WTC11 (cell line): ENCODE data around the gene HYAL1. TPM values are rescaled to one million over a fixed set of nuclear protein-coding genes. Genes with fewer than 3 reads are reported as not detected.

Experiments
- ATAC-seq: fragments of 200-7000 bp; cut with Tn5 transposase; 2 replicates; pipeline ENCODE4 v1.10.0; 2021; ENCODE audit warnings: mild to moderate bottlenecking, moderate library complexity
- CTCF ChIA-PET: fragments of 300-600 bp; sonication (Branson Sonifier 250); formaldehyde crosslinking; loops from one replicate; lab custom pipeline; 2021; ENCODE audit warnings: antibody characterized with exemption; lab: Charles Lee
- POLR2A ChIA-PET: fragments of 350-600 bp; sonication (Branson Sonifier 250); formaldehyde crosslinking; loops from one replicate; lab custom pipeline; 2021; ENCODE audit warnings: antibody characterized with exemption; lab: Charles Lee
- DNase-seq: peaks from one replicate; pipeline ENCODE4 v3.0.0; 2021; ENCODE audit warnings: low spot score
- H3K27ac Mint-ChIP-seq: 2 replicates; pipeline ENCODE4 v1.8.0; 2021; ENCODE audit warnings: mixed read lengths
- H3K27me3 Mint-ChIP-seq: 2 replicates; pipeline ENCODE4 v1.8.0; 2021; ENCODE audit warnings: low read depth, mild to moderate bottlenecking, moderate library complexity, mixed read lengths
- H3K36me3 Mint-ChIP-seq: 2 replicates; pipeline ENCODE4 v1.8.0; 2021; ENCODE audit warnings: mixed read lengths
- H3K4me1 Mint-ChIP-seq: 2 replicates; pipeline ENCODE4 v1.8.0; 2022; ENCODE audit warnings: mixed read lengths
- H3K4me3 Mint-ChIP-seq: 2 replicates; pipeline ENCODE4 v1.8.0; 2021; ENCODE audit warnings: mild to moderate bottlenecking, moderate library complexity, mixed read lengths
- H3K9me3 Mint-ChIP-seq: 2 replicates; pipeline ENCODE4 v1.8.0; 2021; ENCODE audit warnings: mixed read lengths
- ELF4 ChIP-seq: sonication (generic); formaldehyde crosslinking; IDR thresholded peaks from 2 replicates; pipeline ENCODE4 v1.8.1; 2022; ENCODE audit warnings: low read depth, mild to moderate bottlenecking, moderate library complexity, missing genetic modification reagents
- FOXK1 ChIP-seq: sonication (generic); formaldehyde crosslinking; IDR thresholded peaks from 2 replicates; pipeline ENCODE4 v1.8.0; 2022; ENCODE audit warnings: mild to moderate bottlenecking, moderate library complexity, missing genetic modification reagents
- FOXP1 ChIP-seq: sonication (generic); formaldehyde crosslinking; IDR thresholded peaks from 2 replicates; pipeline ENCODE4 v1.8.0; 2022; ENCODE audit warnings: missing genetic modification reagents, mild to moderate bottlenecking, moderate library complexity, borderline replicate concordance
- GTF2I ChIP-seq: fragments of 250-450 bp; sonication (Bioruptor Pico); conservative IDR thresholded peaks from 2 replicates; pipeline ENCODE4 v1.4.0; 2021; ENCODE audit warnings: mild to moderate bottlenecking
- MYBL2 ChIP-seq: sonication (generic); formaldehyde crosslinking; IDR thresholded peaks from 2 replicates; pipeline ENCODE4 v1.8.1; 2023; ENCODE audit warnings: mild to moderate bottlenecking, moderate library complexity, missing genetic modification reagents
- OVOL2 ChIP-seq: fragments of 250-450 bp; sonication (Bioruptor Pico); IDR thresholded peaks from 2 replicates; pipeline ENCODE4 v1.9.0; 2021; ENCODE audit warnings: mild to moderate bottlenecking, borderline replicate concordance
- SMAD3 ChIP-seq: sonication (generic); formaldehyde crosslinking; IDR thresholded peaks from 2 replicates; pipeline ENCODE4 v1.8.0; 2022; ENCODE audit warnings: missing genetic modification reagents, mild to moderate bottlenecking, borderline replicate concordance
- STAT6 ChIP-seq: sonication (generic); formaldehyde crosslinking; conservative IDR thresholded peaks from 2 replicates; pipeline ENCODE4 v1.8.1; 2023; ENCODE audit warnings: mild to moderate bottlenecking, low read depth, missing genetic modification reagents, moderate library complexity
- ZBTB21 ChIP-seq: sonication (generic); formaldehyde crosslinking; IDR thresholded peaks from 2 replicates; pipeline ENCODE4 v1.8.1; 2023; ENCODE audit warnings: mild to moderate bottlenecking, missing genetic modification reagents, borderline replicate concordance
- ZNF121 ChIP-seq: sonication (generic); formaldehyde crosslinking; IDR thresholded peaks from 2 replicates; pipeline ENCODE4 v1.8.0; 2023; ENCODE audit warnings: missing genetic modification reagents
- total RNA-seq: library from RNA; stranded (reverse); gene quantifications from 3 replicates; pipeline ENCODE4 v1.2.3, GENCODE V29; 2021
- TF ChIP-seq, protein P1 (sequence below): sonication (generic); formaldehyde crosslinking; IDR thresholded peaks from 2 replicates; pipeline ENCODE4 v1.8.1; 2023; ENCODE audit warnings: mild to moderate bottlenecking, missing genetic modification reagents, moderate library complexity
- TF ChIP-seq, protein P2 (sequence below): fragments of 250-450 bp; sonication (Bioruptor Pico); IDR thresholded peaks from 2 replicates; pipeline ENCODE4 v1.9.0; 2021; ENCODE audit warnings: mild to moderate bottlenecking, borderline replicate concordance

The HYAL1 gene
- total RNA-seq, 1 experiment from 2014 or later: 3.4 TPM

DNA sequence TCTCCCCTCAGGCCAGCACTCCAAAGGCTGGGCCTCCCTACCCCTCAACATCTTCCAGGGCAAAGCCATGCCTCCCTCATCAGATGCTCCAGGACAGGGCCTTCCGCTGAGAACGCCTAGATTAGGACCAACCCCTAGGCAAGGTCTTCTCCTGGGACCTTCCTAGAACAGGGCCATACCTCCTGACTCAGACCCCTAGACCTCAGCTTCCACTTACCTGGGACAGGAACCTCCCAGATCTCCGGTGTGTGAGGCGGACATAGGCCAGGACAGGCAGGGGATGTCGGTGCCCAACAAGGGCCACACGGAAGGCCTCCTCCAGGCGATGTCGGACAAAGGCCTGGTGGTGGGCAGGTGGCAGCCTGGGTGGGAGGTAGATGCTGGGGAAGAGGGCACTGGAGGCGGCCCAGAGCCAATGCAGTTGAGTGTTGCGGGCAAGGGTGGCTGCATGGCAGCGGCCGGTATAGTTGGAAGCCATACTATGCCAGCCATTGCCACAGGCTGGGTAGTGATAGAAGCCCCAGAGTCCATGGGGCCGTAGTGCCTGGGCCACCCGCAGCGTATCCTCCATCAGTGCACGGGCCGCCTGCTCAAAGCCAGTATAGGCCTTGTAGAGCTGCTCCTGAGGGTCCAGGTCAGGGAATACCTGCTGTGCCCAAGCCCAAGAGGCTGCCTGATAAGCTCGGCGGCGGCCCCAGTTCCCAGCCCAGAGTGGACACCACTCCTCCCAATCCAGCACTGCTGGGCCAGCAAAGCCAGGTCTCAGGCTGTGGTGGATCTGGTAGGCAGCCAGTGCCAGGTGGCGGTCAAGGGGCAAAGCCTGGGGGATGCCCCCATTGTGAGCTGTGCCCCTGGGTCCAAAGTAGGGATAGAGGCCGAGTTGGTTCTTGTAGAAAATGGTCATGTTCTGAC is 8.6 kb downstream of the HYAL1 start (continued):
- TF ChIP-seq STAT6 (CRISPR knock-in tag): no peak
- TF ChIP-seq, all 79 proteins: peak for 0

DNA sequence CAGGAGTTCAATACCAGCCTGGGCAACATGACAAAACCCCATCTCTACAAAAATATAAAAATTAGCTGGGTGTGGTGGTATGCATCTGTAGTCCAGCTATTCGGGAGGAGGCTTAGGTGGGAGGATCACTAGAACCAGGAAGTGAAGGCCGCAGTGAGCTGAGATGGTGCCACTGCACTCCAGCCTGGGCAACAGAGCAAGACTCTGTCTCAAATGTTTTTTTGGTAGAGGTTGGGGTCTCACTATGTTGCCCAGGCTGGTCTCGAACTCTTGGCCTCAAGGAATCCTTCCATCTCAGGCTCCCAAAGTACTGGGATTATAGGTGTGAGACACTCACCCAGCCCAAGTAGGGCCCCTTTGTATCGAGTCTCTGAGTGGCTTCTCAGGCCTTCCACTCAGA is 9.3 kb downstream of the HYAL1 start:
- H3K27ac Mint-ChIP-seq: no peak overlapping the region
- peaks cover 12% of the 10 kb centered on the region for H3K4me1 Mint-ChIP-seq
- H3K36me3 Mint-ChIP-seq: peaks cover 6% of the 10 kb centered on the region; the same call in 1 of the 2 replicates
- POLR2A ChIA-PET: no interaction called here
- ATAC-seq (no peak), DNase-seq (no peak)
- no peaks in the 10 kb centered on the region for H3K9me3 Mint-ChIP-seq
- CTCF ChIA-PET: interaction anchor here (1.5 kb wide), 1 partner anchor 100 kb away, joined by 4 read pairs; no protein-coding TSS in a partner anchor
- H3K4me3 Mint-ChIP-seq: no peak overlapping the region
- no peaks in the 10 kb centered on the region; the same call in 1 of the 2 replicates for H3K27me3 Mint-ChIP-seq
- TF ChIP-seq ELF4 (CRISPR knock-in tag) (no peak), OVOL2 (CRISPR knock-in tag) (no peak), ZNF121 (CRISPR knock-in tag) (peak; percentile 51; the same call in 1 of the 2 replicates), SMAD3 (CRISPR knock-in tag) (no peak), MYBL2 (CRISPR knock-in tag) (no peak)
- TF ChIP-seq, all 79 proteins: peak for 1

GRCh38 chr3:50293079-50293801 is 10.1 kb downstream of the HYAL1 start:
- CTCF ChIA-PET: interaction anchor here (1.1 to 2.2 kb wide), 5 partner anchors 27 to 99 kb away, joined by 3 to 12 read pairs (median 8); partner anchors contain the start of gene HYAL2
- ATAC-seq (no peak), DNase-seq (no peak)
- H3K4me1 Mint-ChIP-seq: peaks cover 12% of the 10 kb centered on the region
- H3K36me3 Mint-ChIP-seq: peaks cover 14% of the 10 kb centered on the region
- no peak for TF ChIP-seq FOXK1
- TF ChIP-seq, protein P1, sequence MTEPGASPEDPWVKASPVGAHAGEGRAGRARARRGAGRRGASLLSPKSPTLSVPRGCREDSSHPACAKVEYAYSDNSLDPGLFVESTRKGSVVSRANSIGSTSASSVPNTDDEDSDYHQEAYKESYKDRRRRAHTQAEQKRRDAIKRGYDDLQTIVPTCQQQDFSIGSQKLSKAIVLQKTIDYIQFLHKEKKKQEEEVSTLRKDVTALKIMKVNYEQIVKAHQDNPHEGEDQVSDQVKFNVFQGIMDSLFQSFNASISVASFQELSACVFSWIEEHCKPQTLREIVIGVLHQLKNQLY (CRISPR knock-in tag): no peak
- TF ChIP-seq, all 79 proteins: peak for 0
- no peaks in the 10 kb centered on the region; the same call in 1 of the 2 replicates for H3K27me3 Mint-ChIP-seq
- peak overlapping the region; percentile 76 for H3K4me3 Mint-ChIP-seq
- POLR2A ChIA-PET: interaction anchor here (1.2 kb wide), 1 partner anchor 44 kb away, joined by 3 read pairs; no protein-coding TSS in a partner anchor
- H3K9me3 Mint-ChIP-seq: no peaks in the 10 kb centered on the region
- H3K27ac Mint-ChIP-seq: peak overlapping the region; percentile 96

- peaks cover 12% of the 10 kb centered on the region for H3K4me1 Mint-ChIP-seq
- no peak for TF ChIP-seq STAT6 (CRISPR knock-in tag)
- TF ChIP-seq GTF2I (CRISPR knock-in tag): no peak
- TF ChIP-seq SMAD3 (CRISPR knock-in tag): 0 out of 2 replicates have a peak, but pooled peaks have one; percentile 73
- peak; percentile 75; the same call in 1 of the 2 replicates for TF ChIP-seq FOXP1 (CRISPR knock-in tag)
- TF ChIP-seq, protein P2, sequence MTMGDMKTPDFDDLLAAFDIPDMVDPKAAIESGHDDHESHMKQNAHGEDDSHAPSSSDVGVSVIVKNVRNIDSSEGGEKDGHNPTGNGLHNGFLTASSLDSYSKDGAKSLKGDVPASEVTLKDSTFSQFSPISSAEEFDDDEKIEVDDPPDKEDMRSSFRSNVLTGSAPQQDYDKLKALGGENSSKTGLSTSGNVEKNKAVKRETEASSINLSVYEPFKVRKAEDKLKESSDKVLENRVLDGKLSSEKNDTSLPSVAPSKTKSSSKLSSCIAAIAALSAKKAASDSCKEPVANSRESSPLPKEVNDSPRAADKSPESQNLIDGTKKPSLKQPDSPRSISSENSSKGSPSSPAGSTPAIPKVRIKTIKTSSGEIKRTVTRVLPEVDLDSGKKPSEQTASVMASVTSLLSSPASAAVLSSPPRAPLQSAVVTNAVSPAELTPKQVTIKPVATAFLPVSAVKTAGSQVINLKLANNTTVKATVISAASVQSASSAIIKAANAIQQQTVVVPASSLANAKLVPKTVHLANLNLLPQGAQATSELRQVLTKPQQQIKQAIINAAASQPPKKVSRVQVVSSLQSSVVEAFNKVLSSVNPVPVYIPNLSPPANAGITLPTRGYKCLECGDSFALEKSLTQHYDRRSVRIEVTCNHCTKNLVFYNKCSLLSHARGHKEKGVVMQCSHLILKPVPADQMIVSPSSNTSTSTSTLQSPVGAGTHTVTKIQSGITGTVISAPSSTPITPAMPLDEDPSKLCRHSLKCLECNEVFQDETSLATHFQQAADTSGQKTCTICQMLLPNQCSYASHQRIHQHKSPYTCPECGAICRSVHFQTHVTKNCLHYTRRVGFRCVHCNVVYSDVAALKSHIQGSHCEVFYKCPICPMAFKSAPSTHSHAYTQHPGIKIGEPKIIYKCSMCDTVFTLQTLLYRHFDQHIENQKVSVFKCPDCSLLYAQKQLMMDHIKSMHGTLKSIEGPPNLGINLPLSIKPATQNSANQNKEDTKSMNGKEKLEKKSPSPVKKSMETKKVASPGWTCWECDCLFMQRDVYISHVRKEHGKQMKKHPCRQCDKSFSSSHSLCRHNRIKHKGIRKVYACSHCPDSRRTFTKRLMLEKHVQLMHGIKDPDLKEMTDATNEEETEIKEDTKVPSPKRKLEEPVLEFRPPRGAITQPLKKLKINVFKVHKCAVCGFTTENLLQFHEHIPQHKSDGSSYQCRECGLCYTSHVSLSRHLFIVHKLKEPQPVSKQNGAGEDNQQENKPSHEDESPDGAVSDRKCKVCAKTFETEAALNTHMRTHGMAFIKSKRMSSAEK (CRISPR knock-in tag): no peak
- TF ChIP-seq ZBTB21 (CRISPR knock-in tag): no peak
- TF ChIP-seq ELF4 (CRISPR knock-in tag): no peak
Measured at GRCh38 chr3:50292159-50293078, 11.0 kb downstream of the HYAL1 start, which contains the start of gene IFRD2. IFRD2 (minus strand) TSS chr3:50292429; CDS start chr3:50292274, 155 bp downstream.

More at GRCh38 chr3:50292159-50293078, 11.0 kb downstream of the HYAL1 start, which contains the start of gene IFRD2:
- DNase-seq: peak; percentile 97
- Mint-ChIP-seq H3K4me3 (peak within 1 kb of the TSS; percentile 76), H3K27me3 (no peaks in the 10 kb centered on the region; the same call in 1 of the 2 replicates), H3K9me3 (no peaks in the 10 kb centered on the region), H3K36me3 (peaks cover 19% of the 10 kb centered on the region), H3K27ac (peak within 1 kb of the TSS; percentile 96)
- ChIA-PET CTCF (interaction anchor here (0.7 to 2.2 kb wide), 12 partner anchors 18 to 100 kb away, joined by 3 to 12 read pairs (median 4); partner anchors contain the start of genes GNAI2, HYAL2 and RASSF1), POLR2A (interaction anchor here (1.0 to 1.5 kb wide), 5 partner anchors 13 to 53 kb away, joined by 3 to 5 read pairs (median 3); partner anchors contain the start of gene LSMEM2)
- ATAC-seq: peak; percentile 96
